MM.1S (cell line): ENCODE measurements around the gene PARP16.

Source experiments
- DNase-seq: peaks from one replicate; pipeline ENCODE4 v3.0.0-alpha.2; 2015
- H2AFZ ChIP-seq: fragments of 300-600 bp; sonication (generic); 2 replicates; pipeline ENCODE4 v1.6.0; 2016; ENCODE audit warnings: antibody characterized with exemption, low read length
- H3F3A ChIP-seq: fragments of 300-600 bp; sonication (generic); 2 replicates; pipeline ENCODE4 v1.6.1; 2016; ENCODE audit warnings: mild to moderate bottlenecking, antibody characterized with exemption, low read length, moderate library complexity, mixed read lengths; ENCODE audit not compliant: insufficient read depth
- H3K27ac ChIP-seq: fragments of 300-600 bp; sonication (generic); 2 replicates; pipeline ENCODE4 v1.5.1; 2016; ENCODE audit warnings: mild to moderate bottlenecking, low read length
- H3K27me3 ChIP-seq: fragments of 300-600 bp; sonication (generic); replicated peaks from 2 replicates; pipeline ENCODE4 v1.6.0; 2016; ENCODE audit warnings: low read length; ENCODE audit not compliant: insufficient read depth
- H3K36me3 ChIP-seq: fragments of 300-600 bp; sonication (generic); replicated peaks from 2 replicates; pipeline ENCODE4 v1.6.1; 2016; ENCODE audit warnings: mild to moderate bottlenecking, low read length, mixed read lengths; ENCODE audit not compliant: insufficient read depth
- H3K4me1 ChIP-seq: fragments of 300-600 bp; sonication (generic); 2 replicates; pipeline ENCODE4 v1.6.1; 2016; ENCODE audit warnings: low read length, mixed read lengths
- H3K4me2 ChIP-seq: fragments of 300-600 bp; sonication (generic); 2 replicates; pipeline ENCODE4 v1.6.0; 2016; ENCODE audit warnings: low read depth, low read length
- H3K4me3 ChIP-seq: fragments of 300-600 bp; sonication (generic); 2 replicates; pipeline ENCODE4 v1.5.1; 2016; ENCODE audit warnings: low read length, mixed read lengths
- H3K79me2 ChIP-seq: fragments of 300-600 bp; sonication (generic); 2 replicates; pipeline ENCODE4 v1.6.1; 2016; ENCODE audit warnings: mixed run types, low read length, mixed read lengths
- H3K9ac ChIP-seq: fragments of 300-600 bp; sonication (generic); 2 replicates; pipeline ENCODE4 v1.6.1; 2016; ENCODE audit warnings: low read length, mixed read lengths
- H3K9me2 ChIP-seq: fragments of 300-600 bp; sonication (generic); replicated peaks from 2 replicates; pipeline ENCODE4 v1.6.1; 2016; ENCODE audit warnings: mild to moderate bottlenecking, low read length, mixed read lengths; ENCODE audit not compliant: insufficient read depth
- H3K9me3 ChIP-seq: fragments of 300-600 bp; sonication (generic); replicated peaks from 2 replicates; pipeline ENCODE4 v1.6.1; 2016; ENCODE audit warnings: mild to moderate bottlenecking, low read length, mixed read lengths; ENCODE audit not compliant: insufficient read depth
- H4K20me1 ChIP-seq: fragments of 300-600 bp; sonication (generic); 2 replicates; pipeline ENCODE4 v1.6.1; 2016; ENCODE audit warnings: mild to moderate bottlenecking, low read length, moderate library complexity, mixed read lengths; ENCODE audit not compliant: insufficient read depth
- EZH2 ChIP-seq: fragments of 300-600 bp; sonication (generic); optimal IDR thresholded peaks from 2 replicates; pipeline ENCODE3; 2017; ENCODE audit warnings: low read depth, mild to moderate bottlenecking, antibody characterized with exemption, low read length, mixed read lengths
- EZH2phosphoT487 ChIP-seq: fragments of 300-600 bp; sonication (generic); IDR thresholded peaks from 2 replicates; pipeline ENCODE4 v1.6.1; 2018; ENCODE audit warnings: antibody characterized with exemption, low read length
- TF ChIP-seq, protein P1 (sequence below): fragments of 300-600 bp; sonication (generic); IDR thresholded peaks from 2 replicates; pipeline ENCODE4 v1.5.1; 2016; ENCODE audit warnings: antibody characterized with exemption, low read length, mixed read lengths

Gene PARP16

DNA sequence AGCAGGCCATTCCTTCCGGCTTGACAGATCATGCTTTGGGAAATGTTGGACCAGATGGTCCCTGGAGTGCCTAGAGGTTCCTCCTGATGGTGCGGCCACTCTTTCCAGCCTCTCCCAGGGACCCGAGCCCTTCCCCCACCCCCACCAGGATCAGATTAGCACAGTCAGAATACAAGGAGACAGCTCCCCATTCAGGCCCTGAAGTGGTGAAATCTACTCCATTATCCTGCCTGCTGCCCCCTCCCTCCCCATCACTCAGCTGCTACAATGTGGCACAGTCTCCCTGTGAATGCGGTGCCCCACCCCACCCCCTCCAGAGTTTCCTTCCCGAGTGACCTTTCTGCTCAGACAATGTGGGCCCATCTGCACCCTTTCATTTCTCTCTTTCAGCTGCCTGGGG, 47.2 kb upstream of the PARP16 start:
- Histone ChIP-seq H4K20me1 (no peaks in the 10 kb centered on the region), H3K9me3 (no peaks in the 10 kb centered on the region), H3K27ac (no peak overlapping the region), H3K4me2 (no peak overlapping the region), H3K79me2 (no peaks in the 10 kb centered on the region), H2AFZ (no peak overlapping the region), H3K36me3 (no peaks in the 10 kb centered on the region), H3K9me2 (no peaks in the 10 kb centered on the region), H3F3A (no peaks in the 10 kb centered on the region), H3K4me1 (no peaks in the 10 kb centered on the region), H3K9ac (no peak overlapping the region), H3K4me3 (no peak overlapping the region), H3K27me3 (peaks cover 3% of the 10 kb centered on the region; the same call in 1 of the 2 replicates)
- no peak for DNase-seq
- TF ChIP-seq EZH2: no peak
- TF ChIP-seq, protein P1, sequence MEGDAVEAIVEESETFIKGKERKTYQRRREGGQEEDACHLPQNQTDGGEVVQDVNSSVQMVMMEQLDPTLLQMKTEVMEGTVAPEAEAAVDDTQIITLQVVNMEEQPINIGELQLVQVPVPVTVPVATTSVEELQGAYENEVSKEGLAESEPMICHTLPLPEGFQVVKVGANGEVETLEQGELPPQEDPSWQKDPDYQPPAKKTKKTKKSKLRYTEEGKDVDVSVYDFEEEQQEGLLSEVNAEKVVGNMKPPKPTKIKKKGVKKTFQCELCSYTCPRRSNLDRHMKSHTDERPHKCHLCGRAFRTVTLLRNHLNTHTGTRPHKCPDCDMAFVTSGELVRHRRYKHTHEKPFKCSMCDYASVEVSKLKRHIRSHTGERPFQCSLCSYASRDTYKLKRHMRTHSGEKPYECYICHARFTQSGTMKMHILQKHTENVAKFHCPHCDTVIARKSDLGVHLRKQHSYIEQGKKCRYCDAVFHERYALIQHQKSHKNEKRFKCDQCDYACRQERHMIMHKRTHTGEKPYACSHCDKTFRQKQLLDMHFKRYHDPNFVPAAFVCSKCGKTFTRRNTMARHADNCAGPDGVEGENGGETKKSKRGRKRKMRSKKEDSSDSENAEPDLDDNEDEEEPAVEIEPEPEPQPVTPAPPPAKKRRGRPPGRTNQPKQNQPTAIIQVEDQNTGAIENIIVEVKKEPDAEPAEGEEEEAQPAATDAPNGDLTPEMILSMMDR: no peak
- no peak for TF ChIP-seq EZH2phosphoT487

DNA sequence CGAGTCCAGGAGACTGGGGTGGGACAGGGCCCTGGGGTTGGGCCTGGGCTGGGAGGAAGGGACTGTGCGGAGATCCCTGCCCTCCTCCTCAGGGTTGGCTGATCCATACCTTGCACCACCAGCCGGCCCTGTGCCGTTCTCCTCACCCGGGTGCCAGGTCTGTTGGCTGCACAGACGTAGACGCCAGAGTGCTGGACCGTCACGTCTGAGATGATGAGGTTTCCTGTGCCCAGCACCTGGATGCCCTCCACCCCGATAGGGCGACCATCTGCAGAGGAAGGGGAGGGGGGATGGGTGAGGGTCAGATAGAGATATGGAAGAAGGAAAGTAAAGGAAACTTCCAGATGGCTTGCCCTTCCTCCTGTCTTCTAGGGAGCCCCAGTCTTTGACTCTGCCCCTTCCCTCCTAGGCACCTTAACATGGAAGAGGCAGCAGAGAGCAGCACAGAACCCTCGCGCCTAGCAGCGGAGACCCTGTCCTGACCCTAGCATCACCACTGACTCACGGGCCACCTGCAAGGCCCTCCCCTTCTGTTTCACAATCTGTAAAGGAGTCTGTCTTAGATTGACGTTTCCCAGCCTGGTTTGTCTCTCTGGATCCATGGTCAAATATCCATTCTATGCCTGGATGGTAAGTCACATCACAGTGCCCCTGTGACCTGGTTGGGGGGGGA, 46.6 kb upstream of the PARP16 start:
- Histone ChIP-seq H3F3A (no peaks in the 10 kb centered on the region), H3K27ac (no peak overlapping the region), H3K4me3 (no peak overlapping the region), H3K4me2 (no peak overlapping the region), H3K36me3 (no peaks in the 10 kb centered on the region), H3K27me3 (peaks cover 3% of the 10 kb centered on the region; the same call in 1 of the 2 replicates), H3K4me1 (no peaks in the 10 kb centered on the region), H2AFZ (no peak overlapping the region), H3K9ac (no peak overlapping the region), H4K20me1 (no peaks in the 10 kb centered on the region), H3K9me2 (no peaks in the 10 kb centered on the region), H3K9me3 (no peaks in the 10 kb centered on the region), H3K79me2 (no peaks in the 10 kb centered on the region)
- TF ChIP-seq, protein P1: no peak
- no peak for TF ChIP-seq EZH2phosphoT487
- no peak for TF ChIP-seq EZH2
- no peak for DNase-seq

DNA sequence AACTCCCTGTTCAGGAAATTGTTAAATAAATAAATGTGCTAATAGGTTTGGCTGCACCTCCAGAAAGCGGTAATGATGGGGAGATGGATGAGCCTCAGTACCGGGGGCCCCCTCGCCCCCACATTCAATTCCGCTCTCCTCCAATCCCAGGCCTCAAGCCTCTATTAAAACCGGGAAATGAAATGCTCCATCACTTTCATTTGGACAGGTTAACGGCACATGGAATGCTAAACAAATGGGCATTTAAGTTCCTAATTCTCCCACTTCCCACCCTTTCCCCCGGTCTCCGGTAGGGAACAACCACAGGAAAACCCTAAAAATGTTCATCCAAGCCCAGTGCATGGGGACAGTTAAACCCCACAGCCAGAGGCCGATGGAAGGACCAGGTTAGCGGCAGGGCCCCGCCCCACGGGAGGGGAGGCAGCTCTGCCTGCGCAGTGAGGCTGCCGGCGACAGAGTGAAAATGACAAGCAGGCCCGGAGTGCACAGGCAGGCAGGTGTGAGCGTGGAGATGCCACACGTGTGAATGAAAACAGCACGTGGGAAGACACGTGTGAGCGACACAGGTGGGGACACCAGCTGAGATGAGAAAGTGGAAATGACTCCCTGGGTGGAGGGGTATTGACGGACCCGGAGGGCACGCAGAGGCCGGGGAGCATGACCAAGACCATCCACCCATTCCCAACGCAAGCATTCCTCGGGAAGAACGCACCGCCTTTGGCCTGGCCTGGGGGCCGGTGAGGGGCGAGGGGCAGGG, 45.9 kb upstream of the PARP16 start:
- no peak for DNase-seq
- H3K4me3 ChIP-seq: no peak overlapping the region
- H3K4me1 ChIP-seq: no peaks in the 10 kb centered on the region

More for the DNA sequence above, 45.9 kb upstream of the PARP16 start:
- Histone ChIP-seq H3K79me2 (no peaks in the 10 kb centered on the region), H3K27ac (no peak overlapping the region), H3K9ac (no peak overlapping the region), H3K4me2 (no peak overlapping the region), H3K36me3 (no peaks in the 10 kb centered on the region), H3K9me2 (no peaks in the 10 kb centered on the region), H2AFZ (no peak overlapping the region), H3K27me3 (peaks cover 3% of the 10 kb centered on the region; the same call in 1 of the 2 replicates), H4K20me1 (no peaks in the 10 kb centered on the region), H3F3A (no peaks in the 10 kb centered on the region), H3K9me3 (no peaks in the 10 kb centered on the region)
- TF ChIP-seq EZH2phosphoT487 (no peak), EZH2 (no peak)
- TF ChIP-seq, protein P1: no peak
